ENCODE measurements around the gene SAMD4A.

SAMD4A gene

GRCh38 chr14:54680651-54681050 lies 113.7 kb downstream of the SAMD4A start:
- no peaks in the 10 kb centered on the region for H3K9me3 Mint-ChIP-seq
- H3K36me3 Mint-ChIP-seq (ENCODE audit: low read depth) = no peaks in the 10 kb centered on the region
- peak overlapping the region in 2 of 3 experiments; percentile 38 to 47 for H3K27ac Mint-ChIP-seq
- no peak overlapping the region for H3K4me3 Mint-ChIP-seq
- TF ChIP-seq CTCF (IDR thresholded peaks at IDR 0.05; ENCODE audit: unreplicated experiment in 3 of 3) = no peak
- H3K4me1 Mint-ChIP-seq = peaks cover 85% of the 10 kb centered on the region
- H3K27me3 Mint-ChIP-seq (ENCODE audit: low read depth) = no peaks in the 10 kb centered on the region

- Mint-ChIP-seq H3K9me3 (no peaks in the 10 kb centered on the region), H3K4me1 (peaks cover 85% of the 10 kb centered on the region), H3K36me3 (ENCODE audit: low read depth) (no peaks in the 10 kb centered on the region), H3K4me3 (no peak overlapping the region), H3K27ac (no peak overlapping the region), H3K27me3 (ENCODE audit: low read depth) (no peaks in the 10 kb centered on the region)
- no peak for TF ChIP-seq CTCF (IDR thresholded peaks at IDR 0.05; ENCODE audit: unreplicated experiment in 3 of 3)
Observed at GRCh38 chr14:54681811-54682261, 114.9 kb downstream of the SAMD4A start.

- Mint-ChIP-seq H3K9me3 (no peaks in the 10 kb centered on the region), H3K4me1 (peaks cover 85% of the 10 kb centered on the region), H3K36me3 (ENCODE audit: low read depth) (no peaks in the 10 kb centered on the region), H3K27ac (no peak overlapping the region), H3K4me3 (no peak overlapping the region), H3K27me3 (ENCODE audit: low read depth) (no peaks in the 10 kb centered on the region)
- TF ChIP-seq CTCF (IDR thresholded peaks at IDR 0.05; ENCODE audit: unreplicated experiment in 3 of 3) = no peak
Observed at GRCh38 chr14:54682578-54682977, 115.7 kb downstream of the SAMD4A start.

- TF ChIP-seq CTCF (IDR thresholded peaks at IDR 0.05; ENCODE audit: unreplicated experiment in 3 of 3) = no peak
- no peaks in the 10 kb centered on the region for H3K36me3 Mint-ChIP-seq (ENCODE audit: low read depth)
- no peak overlapping the region for H3K4me3 Mint-ChIP-seq
- H3K4me1 Mint-ChIP-seq = peaks cover 73% of the 10 kb centered on the region
- no peak overlapping the region for H3K27ac Mint-ChIP-seq
- no peaks in the 10 kb centered on the region for H3K27me3 Mint-ChIP-seq (ENCODE audit: low read depth)
- H3K9me3 Mint-ChIP-seq = no peaks in the 10 kb centered on the region
Observed at GRCh38 chr14:54683882-54684794, 117.2 kb downstream of the SAMD4A start.

DNA sequence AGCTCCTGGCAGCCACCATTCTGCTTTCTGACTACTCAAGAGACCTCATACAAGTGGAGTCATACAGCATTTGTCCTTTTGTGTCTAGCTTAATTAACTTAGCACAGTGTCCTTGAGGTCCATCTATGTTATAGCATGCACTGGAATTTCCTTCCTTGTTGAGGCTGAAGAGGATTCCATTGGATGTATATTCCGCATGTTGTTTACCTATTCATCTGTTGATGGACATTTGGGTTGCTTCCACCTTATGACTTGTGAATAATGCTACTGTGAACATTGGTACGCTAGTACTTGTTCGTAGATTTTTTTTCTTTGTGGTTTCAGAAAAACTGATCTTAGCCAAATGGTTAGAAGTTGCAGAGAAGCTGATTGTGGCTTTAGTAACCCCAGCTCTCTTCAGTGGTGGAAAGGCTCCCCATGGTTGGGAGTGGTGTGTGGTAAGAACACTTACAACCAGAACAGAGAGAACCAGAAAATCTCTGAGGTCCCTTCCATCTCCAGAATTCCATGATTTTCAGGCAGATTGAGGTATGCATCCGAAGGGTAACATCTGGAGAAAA lies 118.4 kb downstream of the SAMD4A start:
- TF ChIP-seq CTCF (IDR thresholded peaks at IDR 0.05; ENCODE audit: unreplicated experiment in 3 of 3) = no peak
- H3K4me1 Mint-ChIP-seq = peaks cover 61% of the 10 kb centered on the region
- H3K9me3 Mint-ChIP-seq = no peaks in the 10 kb centered on the region
- no peak overlapping the region for H3K4me3 Mint-ChIP-seq
- H3K36me3 Mint-ChIP-seq (ENCODE audit: low read depth) = no peaks in the 10 kb centered on the region
- H3K27ac Mint-ChIP-seq = no peak overlapping the region
- no peaks in the 10 kb centered on the region for H3K27me3 Mint-ChIP-seq (ENCODE audit: low read depth)
